DOHH2 (cell line): ENCODE measurements around the gene ITCH.

Experiments used
- CTCF ChIP-seq: fragments of 200-600 bp; sonication (generic); IDR thresholded peaks from one replicate; pipeline ENCODE4 v1.5.1; 2014; ENCODE audit warnings: antibody characterized with exemption, mild to moderate bottlenecking, low read depth, low read length; ENCODE audit not compliant: poor library complexity, severe bottlenecking
- EZH2phosphoT487 ChIP-seq: fragments of 200-600 bp; sonication (generic); IDR thresholded peaks from 2 replicates; pipeline ENCODE4 v1.6.1; 2017; ENCODE audit warnings: borderline replicate concordance, mild to moderate bottlenecking, antibody characterized with exemption, low read length, moderate library complexity, mixed read lengths

DNA sequence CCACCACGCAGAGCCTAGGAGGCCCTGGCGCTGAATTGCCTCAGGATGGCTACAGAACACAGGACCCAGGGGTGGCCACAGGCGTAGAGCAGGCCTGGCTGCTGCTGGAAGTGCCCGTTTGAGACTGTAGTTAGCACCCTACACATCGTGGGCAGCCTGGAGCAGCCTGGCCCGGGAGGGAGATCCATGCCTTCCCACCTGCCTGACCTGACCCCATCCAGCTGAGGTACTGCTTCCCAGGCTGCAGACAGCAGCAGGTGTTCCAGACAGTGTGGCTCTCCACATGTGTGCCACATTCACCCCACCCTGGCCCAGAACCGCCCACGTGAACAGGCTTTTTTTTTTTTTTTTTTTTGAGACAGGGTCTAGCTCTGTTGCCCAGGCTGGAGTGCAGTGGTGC lies 174.6 kb downstream of the ITCH start:
- TF ChIP-seq CTCF (no peak), EZH2phosphoT487 (no peak)
